Measurements from ENCODE around the gene PEX14. TPM values are rescaled to one million over a fixed set of nuclear protein-coding genes. Genes with fewer than 3 reads are reported as not detected.

The PEX14 gene
- total RNA-seq, 4 donors from 2014 or later, result 14.6 to 19.0 (median 17.6) TPM

GRCh38 chr1:10511494-10511885 lies 36.7 kb downstream of the PEX14 start:
- peaks cover 60% of the 10 kb centered on the region for H3K4me1 ChIP-seq

GRCh38 chr1:10513199-10513598 lies 38.4 kb downstream of the PEX14 start:
- Histone ChIP-seq H3K27me3 (no peaks in the 10 kb centered on the region), H3K4me1 (peaks cover 67% of the 10 kb centered on the region), H3K36me3 (no peaks in the 10 kb centered on the region), H3K27ac (no peak overlapping the region), H3K9me3 (no peaks in the 10 kb centered on the region), H3K4me3 (no peak overlapping the region)
- no peak for TF ChIP-seq POLR2AphosphoS5 (IDR thresholded peaks at IDR 0.05)
- TF ChIP-seq EP300 (IDR thresholded peaks at IDR 0.05), result no peak
- TF ChIP-seq CTCF (IDR thresholded peaks at IDR 0.05), result no peak
- no peak for TF ChIP-seq POLR2A (IDR thresholded peaks at IDR 0.05)
- DNase-seq (ENCODE audit: low spot score in 2 of 2), result no peak
- 82% methylated on average over 5 of the region's 5 CpGs for WGBS

More at GRCh38 chr1:10511494-10511885, 36.7 kb downstream of the PEX14 start:
- WGBS, result 53% methylated on average over 3 of the region's 3 CpGs
- Histone ChIP-seq H3K4me3 (no peak overlapping the region), H3K36me3 (no peaks in the 10 kb centered on the region), H3K27ac (peak overlapping the region; percentile 59), H3K27me3 (no peaks in the 10 kb centered on the region), H3K9me3 (no peaks in the 10 kb centered on the region)
- TF ChIP-seq CTCF (IDR thresholded peaks at IDR 0.05) (no peak), EP300 (IDR thresholded peaks at IDR 0.05) (no peak), POLR2AphosphoS5 (IDR thresholded peaks at IDR 0.05) (no peak), POLR2A (IDR thresholded peaks at IDR 0.05) (no peak)
- no peak for DNase-seq (ENCODE audit: low spot score in 2 of 2)

- Histone ChIP-seq H3K4me1 (peaks cover 75% of the 10 kb centered on the region), H3K9me3 (no peaks in the 10 kb centered on the region), H3K27me3 (no peaks in the 10 kb centered on the region), H3K36me3 (no peaks in the 10 kb centered on the region), H3K4me3 (no peak overlapping the region), H3K27ac (no peak overlapping the region)
- WGBS, result 65% methylated on average over 8 of the region's 8 CpGs
- no peak for DNase-seq (ENCODE audit: low spot score in 2 of 2)
- TF ChIP-seq CTCF (IDR thresholded peaks at IDR 0.05) (peak; percentile 21 to 47), POLR2A (IDR thresholded peaks at IDR 0.05) (no peak)
Measured at GRCh38 chr1:10514490-10515235, 39.9 kb downstream of the PEX14 start.

GRCh38 chr1:10515301-10515975 lies 40.7 kb downstream of the PEX14 start:
- Histone ChIP-seq H3K27me3 (no peaks in the 10 kb centered on the region), H3K36me3 (no peaks in the 10 kb centered on the region), H3K4me3 (no peak overlapping the region), H3K4me1 (peaks cover 67% of the 10 kb centered on the region), H3K27ac (peak overlapping the region; percentile 57), H3K9me3 (no peaks in the 10 kb centered on the region)
- WGBS, result 71% methylated on average over 10 of the region's 10 CpGs
- DNase-seq (ENCODE audit: low spot score in 2 of 2), result no peak
- TF ChIP-seq POLR2AphosphoS5 (IDR thresholded peaks at IDR 0.05) (no peak), POLR2A (IDR thresholded peaks at IDR 0.05) (no peak), EP300 (IDR thresholded peaks at IDR 0.05) (no peak), CTCF (IDR thresholded peaks at IDR 0.05) (no peak)

- H3K27ac ChIP-seq, result peak overlapping the region; percentile 57
- TF ChIP-seq POLR2A (IDR thresholded peaks at IDR 0.05) (no peak), POLR2AphosphoS5 (IDR thresholded peaks at IDR 0.05) (no peak), CTCF (IDR thresholded peaks at IDR 0.05) (no peak), EP300 (IDR thresholded peaks at IDR 0.05) (no peak)
- no peak for DNase-seq (ENCODE audit: low spot score in 2 of 2)
- peaks cover 60% of the 10 kb centered on the region for H3K4me1 ChIP-seq
- no peak overlapping the region for H3K4me3 ChIP-seq
- H3K36me3 ChIP-seq, result no peaks in the 10 kb centered on the region
- 62% methylated on average over 6 of the region's 6 CpGs for WGBS
- no peaks in the 10 kb centered on the region for H3K27me3 ChIP-seq
- no peaks in the 10 kb centered on the region for H3K9me3 ChIP-seq
Measured at GRCh38 chr1:10515976-10516750, 41.4 kb downstream of the PEX14 start.
